GM19025 (cell line): ENCODE measurements around the gene PCDHGA7.
"Not testable (repeated sequence)": the region's sequence is repeated elsewhere in the genome, so short reads cannot be mapped to it uniquely, and the experiment has no call there.

Experiments
- ATAC-seq: cut with Tn5 transposase; IDR thresholded peaks from one replicate; pipeline ENCODE4 v1.9.1; 2021; ENCODE audit warnings: mild to moderate bottlenecking, low read depth, moderate library complexity; ENCODE audit not compliant: unreplicated experiment

Gene PCDHGA7

DNA sequence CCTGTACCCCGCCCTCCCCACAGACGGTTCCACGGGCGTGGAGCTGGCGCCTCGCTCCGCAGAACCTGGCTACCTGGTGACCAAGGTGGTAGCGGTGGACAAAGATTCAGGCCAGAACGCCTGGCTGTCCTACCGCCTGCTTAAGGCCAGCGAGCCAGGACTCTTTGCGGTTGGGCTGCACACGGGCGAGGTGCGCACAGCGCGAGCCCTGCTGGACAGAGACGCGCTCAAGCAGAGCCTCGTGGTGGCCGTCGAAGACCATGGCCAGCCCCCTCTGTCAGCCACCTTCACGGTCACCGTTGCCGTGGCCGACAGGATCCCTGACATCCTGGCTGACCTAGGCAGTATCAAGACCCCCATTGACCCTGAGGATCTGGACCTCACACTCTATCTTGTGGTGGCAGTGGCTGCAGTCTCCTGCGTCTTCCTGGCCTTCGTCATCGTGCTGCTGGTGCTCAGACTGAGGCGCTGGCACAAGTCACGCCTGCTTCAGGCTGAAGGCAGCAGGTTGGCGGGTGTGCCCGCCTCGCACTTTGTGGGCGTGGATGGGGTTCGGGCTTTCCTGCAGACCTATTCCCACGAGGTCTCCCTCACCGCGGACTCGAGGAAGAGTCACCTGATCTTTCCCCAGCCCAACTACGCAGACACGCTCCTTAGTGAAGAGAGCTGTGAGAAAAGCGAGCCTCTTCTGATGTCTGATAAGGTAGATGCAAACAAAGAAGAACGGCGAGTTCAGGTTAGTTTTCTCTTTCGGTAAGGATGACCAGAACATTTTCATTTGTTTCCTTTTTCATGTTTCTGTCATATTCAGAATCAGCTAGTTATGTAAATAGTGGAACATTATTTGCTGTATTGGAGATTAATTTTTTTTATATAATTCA lies 16.3 kb upstream of the PCDHGA7 start:
- ATAC-seq: no peak

DNA sequence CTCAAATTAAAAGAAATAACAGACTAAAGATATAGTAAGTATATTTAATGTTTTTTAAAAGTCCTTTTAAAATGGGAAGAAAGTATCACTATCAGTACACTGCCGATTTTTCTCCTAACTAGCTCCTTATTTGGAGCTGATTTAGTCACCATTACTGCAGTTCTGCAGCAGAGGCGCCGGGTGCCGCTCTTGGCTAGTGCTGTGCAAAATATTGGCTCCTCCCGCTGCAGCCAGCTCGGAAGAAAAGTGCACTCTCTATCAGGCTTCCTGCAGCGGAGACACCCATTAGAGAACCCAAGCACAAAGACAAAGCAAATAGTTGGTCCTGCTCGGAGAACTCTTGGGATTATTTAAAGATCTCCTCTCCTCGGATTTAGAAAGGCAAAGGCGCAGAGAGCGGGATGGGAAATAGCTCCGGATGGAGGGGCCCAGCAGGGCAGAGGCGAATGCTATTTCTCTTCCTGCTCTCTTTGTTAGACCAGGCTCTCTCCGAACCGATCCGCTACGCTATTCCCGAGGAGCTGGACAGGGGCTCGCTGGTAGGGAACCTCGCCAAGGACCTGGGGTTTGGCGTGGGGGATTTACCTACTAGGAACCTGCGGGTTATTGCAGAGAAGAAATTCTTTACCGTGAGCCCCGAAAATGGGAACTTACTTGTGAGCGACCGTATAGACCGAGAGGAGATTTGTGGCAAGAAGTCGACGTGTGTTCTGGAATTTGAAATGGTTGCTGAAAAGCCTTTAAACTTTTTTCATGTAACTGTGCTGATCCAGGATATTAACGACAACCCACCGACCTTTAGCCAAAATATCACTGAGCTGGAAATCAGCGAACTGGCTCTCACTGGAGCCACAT lies 12.3 kb upstream of the PCDHGA7 start, which contains the start of gene PCDHGB3:
Gene PCDHGB3 (plus strand): TSS at position 249 of the 855 bp plus-strand sequence. CDS start 153 bp downstream, at position 402.
- ATAC-seq: no peak

- no peak for ATAC-seq
Measured at GRCh38 chr5:141371572-141372475, 10.7 kb upstream of the PCDHGA7 start.

DNA sequence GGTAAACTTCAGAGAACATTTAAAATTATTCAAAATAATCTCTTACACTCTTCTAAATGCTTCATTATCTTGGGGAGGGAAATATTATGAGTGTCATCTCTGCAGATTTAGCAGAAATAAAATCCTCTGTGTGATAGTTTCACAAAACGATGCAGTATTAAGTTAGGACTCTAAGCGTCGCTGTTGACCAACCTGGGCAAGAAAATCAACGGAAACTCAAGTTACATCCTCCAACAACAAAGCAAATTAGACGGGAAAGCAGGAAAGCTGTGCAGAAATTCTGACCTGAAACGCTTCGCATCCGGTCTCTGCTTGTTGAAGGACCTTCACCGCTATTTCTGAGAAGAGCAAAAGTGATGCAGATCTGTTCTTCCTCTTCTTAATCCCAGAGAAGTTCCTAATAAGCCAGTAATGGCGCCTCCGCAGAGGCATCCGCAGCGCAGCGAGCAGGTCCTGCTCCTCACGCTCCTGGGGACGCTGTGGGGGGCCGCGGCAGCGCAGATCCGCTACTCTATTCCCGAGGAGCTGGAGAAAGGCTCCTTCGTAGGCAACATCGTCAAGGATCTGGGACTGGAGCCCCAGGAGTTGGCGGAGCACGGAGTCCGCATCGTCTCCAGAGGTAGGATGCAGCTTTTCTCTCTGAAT lies 8.7 kb upstream of the PCDHGA7 start, which contains the start of gene PCDHGA6:
Gene PCDHGA6 (plus strand): TSS at position 219 of the 645 bp plus-strand sequence. CDS start 193 bp downstream, at position 412.
- ATAC-seq: no peak

DNA sequence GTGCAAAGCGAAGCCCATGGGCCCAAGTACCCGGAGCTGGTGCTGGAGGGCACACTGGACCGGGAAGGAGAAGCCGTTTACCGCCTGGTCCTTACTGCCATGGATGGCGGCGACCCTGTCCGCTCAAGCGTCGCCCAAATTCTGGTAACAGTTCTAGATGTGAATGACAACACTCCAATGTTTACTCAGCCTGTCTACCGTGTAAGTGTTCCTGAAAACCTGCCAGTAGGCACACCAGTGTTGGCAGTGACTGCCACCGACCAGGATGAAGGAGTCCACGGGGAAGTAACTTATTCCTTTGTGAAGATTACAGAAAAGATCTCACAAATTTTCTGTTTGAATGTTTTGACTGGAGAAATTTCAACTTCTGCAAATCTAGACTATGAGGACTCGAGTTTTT lies 7.9 kb upstream of the PCDHGA7 start:
- no peak for ATAC-seq

DNA sequence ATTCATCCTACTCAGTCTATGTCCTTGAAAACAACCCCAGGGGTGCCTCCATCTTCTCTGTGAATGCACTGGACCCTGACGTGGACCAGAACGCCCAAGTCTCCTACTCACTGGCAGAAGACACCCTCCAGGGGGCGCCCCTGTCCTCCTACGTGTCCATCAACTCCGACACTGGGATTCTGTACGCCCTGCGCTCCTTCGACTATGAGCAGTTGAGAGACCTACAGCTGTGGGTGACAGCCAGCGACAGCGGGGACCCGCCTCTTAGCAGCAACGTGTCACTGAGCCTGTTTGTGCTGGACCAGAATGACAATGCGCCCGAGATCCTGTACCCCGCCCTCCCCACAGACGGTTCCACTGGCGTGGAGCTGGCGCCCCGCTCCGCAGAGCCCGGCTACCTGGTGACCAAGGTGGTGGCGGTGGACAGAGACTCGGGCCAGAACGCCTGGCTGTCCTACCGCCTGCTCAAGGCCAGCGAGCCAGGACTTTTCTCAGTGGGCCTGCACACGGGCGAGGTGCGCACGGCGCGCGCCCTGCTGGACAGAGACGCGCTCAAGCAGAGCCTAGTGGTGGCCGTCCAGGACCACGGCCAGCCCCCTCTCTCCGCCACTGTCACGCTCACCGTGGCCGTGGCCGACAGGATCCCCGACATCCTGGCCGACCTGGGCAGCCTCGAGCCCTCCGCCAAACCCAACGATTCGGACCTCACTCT lies 6.9 kb upstream of the PCDHGA7 start:
- not testable (repeated sequence) for ATAC-seq

DNA sequence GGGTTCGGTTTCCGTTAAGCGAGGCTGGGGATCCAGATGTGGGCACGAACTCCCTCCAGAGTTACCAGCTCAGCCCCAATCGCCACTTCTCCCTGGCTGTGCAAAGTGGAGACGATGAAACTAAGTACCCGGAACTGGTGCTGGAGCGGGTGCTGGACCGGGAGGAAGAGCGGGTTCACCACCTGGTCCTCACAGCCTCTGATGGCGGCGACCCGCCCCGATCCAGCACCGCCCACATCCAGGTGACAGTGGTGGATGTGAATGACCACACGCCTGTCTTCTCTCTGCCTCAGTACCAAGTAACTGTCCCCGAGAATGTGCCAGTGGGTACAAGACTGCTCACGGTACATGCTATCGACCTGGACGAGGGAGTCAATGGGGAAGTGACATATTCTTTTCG lies 803 bp downstream of the PCDHGA7 start:
- ATAC-seq: no peak

- ATAC-seq: no peak
Measured at GRCh38 chr5:141384471-141385267, 2.1 kb downstream of the PCDHGA7 start.

GRCh38 chr5:141387557-141388311 lies 5.2 kb downstream of the PCDHGA7 start, which contains the start of gene PCDHGB4:
Gene PCDHGB4 (plus strand): TSS chr5:141387698. CDS start chr5:141387885, 187 bp downstream.
- ATAC-seq: not testable (repeated sequence)

GRCh38 chr5:141388661-141389060 lies 6.1 kb downstream of the PCDHGA7 start:
- no peak for ATAC-seq

DNA sequence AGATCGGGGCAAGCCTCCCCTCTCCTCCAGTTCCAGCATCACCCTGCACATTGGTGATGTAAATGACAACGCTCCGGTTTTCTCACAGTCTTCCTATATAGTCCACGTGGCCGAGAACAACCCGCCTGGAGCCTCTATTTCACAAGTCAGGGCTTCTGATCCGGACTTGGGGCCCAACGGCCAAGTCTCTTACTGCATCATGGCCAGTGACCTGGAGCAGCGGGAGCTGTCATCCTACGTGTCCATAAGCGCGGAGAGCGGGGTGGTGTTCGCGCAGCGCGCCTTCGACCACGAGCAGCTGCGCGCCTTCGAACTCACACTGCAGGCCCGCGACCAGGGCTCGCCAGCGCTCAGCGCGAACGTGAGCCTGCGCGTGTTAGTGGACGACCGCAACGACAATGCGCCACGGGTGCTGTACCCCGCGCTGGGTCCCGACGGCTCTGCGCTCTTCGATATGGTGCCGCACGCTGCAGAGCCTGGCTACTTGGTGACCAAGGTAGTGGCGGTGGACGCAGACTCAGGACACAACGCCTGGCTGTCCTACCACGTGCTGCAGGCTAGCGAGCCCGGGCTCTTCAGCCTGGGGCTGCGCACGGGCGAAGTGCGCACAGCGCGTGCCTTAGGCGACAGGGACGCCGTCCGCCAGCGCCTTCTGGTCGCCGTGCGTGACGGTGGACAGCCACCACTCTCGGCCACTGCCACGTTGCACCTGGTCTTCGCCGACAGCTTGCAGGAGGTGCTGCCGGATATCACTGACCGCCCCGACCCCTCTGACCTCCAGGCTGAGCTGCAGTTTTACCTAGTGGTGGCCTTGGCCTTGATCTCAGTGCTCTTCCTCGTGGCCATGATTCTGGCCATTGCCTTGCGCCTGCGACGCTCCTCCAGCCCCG lies 6.9 kb downstream of the PCDHGA7 start:
- ATAC-seq: no peak

- ATAC-seq: no peak
Measured at GRCh38 chr5:141392429-141393198, 10.1 kb downstream of the PCDHGA7 start, which contains the start of gene PCDHGA8. Gene PCDHGA8 (plus strand): TSS chr5:141392633. CDS start chr5:141392814, 181 bp downstream.

GRCh38 chr5:141393267-141393666 lies 10.7 kb downstream of the PCDHGA7 start:
- no peak for ATAC-seq

GRCh38 chr5:141394401-141395187 lies 12.1 kb downstream of the PCDHGA7 start:
- ATAC-seq: not testable (repeated sequence)
